ENCODE results near the gene PTPN22. TPM values are rescaled to one million over a fixed set of nuclear protein-coding genes. Genes with fewer than 3 reads are reported as not detected.

PTPN22 gene
- total RNA-seq, 4 donors from 2014 or later: 0.57 to 17.5 (median 4.7) TPM

GRCh38 chr1:113905435-113905861 is 33.9 kb upstream of the PTPN22 start:
- TF ChIP-seq CTCF (IDR thresholded peaks at IDR 0.05; ENCODE audit: low read depth): no peak

GRCh38 chr1:113904674-113905434 is 33.3 kb upstream of the PTPN22 start, which contains the start of the genes AP4B1 and DCLRE1B:
TSS of gene AP4B1 (minus strand) at chr1:113904799. CDS start at chr1:113904717, 82 bp downstream.
TSS of gene DCLRE1B (plus strand) at chr1:113905326. CDS start at chr1:113905587, 261 bp downstream.
- TF ChIP-seq CTCF (IDR thresholded peaks at IDR 0.05; ENCODE audit: low read depth): no peak

- TF ChIP-seq CTCF (IDR thresholded peaks at IDR 0.05; ENCODE audit: low read depth): no peak
Measured at GRCh38 chr1:113904293-113904673, 32.8 kb upstream of the PTPN22 start.

- TF ChIP-seq CTCF (IDR thresholded peaks at IDR 0.05; ENCODE audit: low read depth): no peak
Measured at GRCh38 chr1:113903501-113904292, 32.2 kb upstream of the PTPN22 start.

- TF ChIP-seq CTCF (IDR thresholded peaks at IDR 0.05; ENCODE audit: low read depth): no peak
Measured at GRCh38 chr1:113901191-113901590, 29.7 kb upstream of the PTPN22 start.

GRCh38 chr1:113899111-113899510 is 27.6 kb upstream of the PTPN22 start:
- no peak for TF ChIP-seq CTCF (IDR thresholded peaks at IDR 0.05; ENCODE audit: low read depth)

- no peak for TF ChIP-seq CTCF (IDR thresholded peaks at IDR 0.05; ENCODE audit: low read depth)
Measured at GRCh38 chr1:113898241-113898814, 26.8 kb upstream of the PTPN22 start.

Data from subcutaneous adipose tissue (tissue), 4 donors.